ENCODE data around the gene RNASEL.
A peak's percentile ranks its signal among the peaks of the same experiment; 100 is the strongest.

The RNASEL gene

DNA sequence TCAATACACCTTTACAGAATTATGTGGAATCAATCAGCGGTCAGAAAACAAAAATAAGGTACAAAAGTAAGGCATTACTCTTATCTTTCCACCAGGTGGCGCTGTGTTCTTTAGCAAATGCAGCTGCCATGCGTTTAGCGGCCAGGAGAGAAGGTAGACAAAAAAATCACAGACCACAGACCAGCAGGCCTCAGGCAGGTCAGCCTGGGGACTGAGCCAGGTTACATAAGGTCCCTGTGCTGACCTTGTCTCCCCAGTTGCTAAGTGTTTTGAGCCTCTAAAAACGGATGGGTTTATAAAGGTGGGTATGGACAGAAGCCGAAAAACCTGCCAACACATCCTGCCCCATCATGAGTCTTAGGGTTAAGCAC, 12.3 kb upstream of the RNASEL start:
- ChIA-PET CTCF (interaction anchor here (0.6 to 5.0 kb wide), 6 partner anchors 12 to 182 kb away, joined by 3 to 106 read pairs (median 3); partner anchors contain the start of gene RNASEL), POLR2A (ENCODE audit: low non-redundant PET) (no interaction called here)
- TF ChIP-seq, protein P1, sequence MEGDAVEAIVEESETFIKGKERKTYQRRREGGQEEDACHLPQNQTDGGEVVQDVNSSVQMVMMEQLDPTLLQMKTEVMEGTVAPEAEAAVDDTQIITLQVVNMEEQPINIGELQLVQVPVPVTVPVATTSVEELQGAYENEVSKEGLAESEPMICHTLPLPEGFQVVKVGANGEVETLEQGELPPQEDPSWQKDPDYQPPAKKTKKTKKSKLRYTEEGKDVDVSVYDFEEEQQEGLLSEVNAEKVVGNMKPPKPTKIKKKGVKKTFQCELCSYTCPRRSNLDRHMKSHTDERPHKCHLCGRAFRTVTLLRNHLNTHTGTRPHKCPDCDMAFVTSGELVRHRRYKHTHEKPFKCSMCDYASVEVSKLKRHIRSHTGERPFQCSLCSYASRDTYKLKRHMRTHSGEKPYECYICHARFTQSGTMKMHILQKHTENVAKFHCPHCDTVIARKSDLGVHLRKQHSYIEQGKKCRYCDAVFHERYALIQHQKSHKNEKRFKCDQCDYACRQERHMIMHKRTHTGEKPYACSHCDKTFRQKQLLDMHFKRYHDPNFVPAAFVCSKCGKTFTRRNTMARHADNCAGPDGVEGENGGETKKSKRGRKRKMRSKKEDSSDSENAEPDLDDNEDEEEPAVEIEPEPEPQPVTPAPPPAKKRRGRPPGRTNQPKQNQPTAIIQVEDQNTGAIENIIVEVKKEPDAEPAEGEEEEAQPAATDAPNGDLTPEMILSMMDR (conservative IDR thresholded peaks at IDR 0.05; ENCODE audit: low read depth), result peak; percentile 82
- DNase-seq (ENCODE audit: low spot score), result peak; percentile 64
- no peak overlapping the region for H3K27ac ChIP-seq

DNA sequence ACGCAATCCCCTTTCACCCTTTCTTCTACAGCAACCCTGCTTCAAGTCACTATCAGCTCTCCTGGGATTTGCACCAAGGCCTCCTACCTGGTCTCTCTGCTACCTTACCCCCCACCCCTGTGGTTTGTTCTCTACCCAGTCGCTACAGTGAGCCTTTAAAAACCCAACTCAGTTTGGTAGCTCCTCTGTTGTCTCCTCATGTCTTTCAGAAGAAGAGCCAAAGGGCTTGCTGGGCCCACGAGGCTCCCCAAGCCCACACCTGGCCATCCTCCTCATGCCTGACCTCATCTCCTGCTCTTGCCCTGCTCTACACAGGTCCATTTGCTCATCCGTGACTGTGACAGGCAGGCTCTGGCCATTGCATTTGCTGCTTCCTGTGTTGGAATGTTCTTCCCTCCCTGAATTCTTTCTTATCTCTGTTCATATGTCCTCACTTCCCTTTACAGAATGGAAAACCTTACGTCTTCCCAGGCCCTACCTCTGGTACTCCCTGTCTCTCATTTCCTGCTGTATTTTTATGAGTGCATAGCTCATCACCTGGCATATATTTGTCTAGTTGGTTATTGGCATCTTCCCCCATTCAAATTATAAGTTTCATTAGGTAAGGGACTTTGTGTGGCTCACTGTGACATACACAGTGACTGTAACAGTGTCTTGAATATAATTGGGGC, 11.8 kb upstream of the RNASEL start:
- TF ChIP-seq, protein P1 (conservative IDR thresholded peaks at IDR 0.05; ENCODE audit: low read depth), result no peak
- no peak overlapping the region for H3K27ac ChIP-seq
- POLR2A ChIA-PET (ENCODE audit: low non-redundant PET), result no interaction called here
- DNase-seq (ENCODE audit: low spot score), result no peak
- CTCF ChIA-PET, result interaction anchor here (0.6 to 5.0 kb wide), 7 partner anchors 12 to 1225 kb away, joined by 3 to 106 read pairs (median 3); partner anchors contain the start of gene RNASEL

DNA sequence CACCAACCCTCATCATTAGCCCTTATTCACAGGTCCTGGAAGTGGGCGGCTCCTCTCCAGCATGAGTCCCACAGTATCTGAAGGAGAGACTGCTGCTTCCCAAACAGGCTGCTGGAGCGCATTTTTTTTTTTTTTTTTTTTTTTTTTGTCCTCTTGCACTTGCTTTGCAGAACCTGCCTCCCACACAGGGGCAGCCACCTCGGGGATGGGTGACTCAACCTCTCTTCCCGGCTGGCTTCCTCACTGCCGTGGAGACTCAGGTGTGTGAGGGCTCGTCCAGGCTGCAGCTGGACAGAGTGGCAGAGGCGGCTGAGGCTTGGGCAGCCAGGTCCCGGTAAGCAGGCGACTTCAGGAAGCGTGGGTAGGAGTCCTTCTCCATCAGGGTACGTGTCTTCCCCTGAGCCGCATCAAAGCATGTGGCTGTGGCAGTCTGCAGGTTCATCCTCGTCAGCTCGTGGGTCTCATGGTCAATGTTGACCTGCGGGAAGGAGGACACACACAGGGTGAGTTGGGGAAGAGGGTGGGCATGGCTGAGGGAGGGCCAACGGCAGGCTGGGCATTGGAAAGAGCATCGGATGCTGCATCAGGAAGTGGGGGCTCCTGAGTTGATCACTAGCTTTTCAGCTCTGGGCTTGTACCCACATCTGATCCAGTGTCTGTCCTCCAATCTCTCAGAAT, 11.1 kb upstream of the RNASEL start:
- TF ChIP-seq, protein P1 (conservative IDR thresholded peaks at IDR 0.05; ENCODE audit: low read depth), result no peak
- CTCF ChIA-PET, result interaction anchor here (0.7 to 5.0 kb wide), 2 partner anchors 183 to 1225 kb away, joined by 3 to 106 read pairs; no protein-coding TSS in a partner anchor
- POLR2A ChIA-PET (ENCODE audit: low non-redundant PET), result no interaction called here
- no peak for DNase-seq (ENCODE audit: low spot score)
- no peak overlapping the region for H3K27ac ChIP-seq

DNA sequence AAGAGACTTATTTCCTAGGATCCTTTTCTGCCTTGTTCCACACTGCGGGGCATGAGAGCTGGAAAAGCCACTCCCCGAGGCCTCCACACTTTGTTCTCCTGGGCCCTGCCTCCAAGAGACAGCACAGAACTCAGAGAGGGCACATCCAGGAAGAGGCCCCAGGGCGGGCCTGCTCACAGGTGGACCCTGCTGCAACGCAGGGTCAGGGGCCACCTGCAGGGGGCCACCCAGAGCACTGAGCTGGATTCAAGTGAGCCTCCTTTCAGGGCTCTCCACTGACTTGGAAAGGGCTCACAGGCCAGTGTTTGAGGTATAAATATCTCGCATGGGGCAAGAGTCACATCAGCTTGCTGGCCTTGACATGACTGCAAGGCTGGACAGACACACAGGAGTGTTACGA, 10.3 kb upstream of the RNASEL start:
- TF ChIP-seq, protein P1 (conservative IDR thresholded peaks at IDR 0.05; ENCODE audit: low read depth), result no peak
- ChIA-PET POLR2A (ENCODE audit: low non-redundant PET) (no interaction called here), CTCF (interaction anchor here (0.7 to 5.0 kb wide), 2 partner anchors 16 to 184 kb away, joined by 4 to 106 read pairs; no protein-coding TSS in a partner anchor)
- DNase-seq (ENCODE audit: low spot score), result no peak
- no peak overlapping the region for H3K27ac ChIP-seq

DNA sequence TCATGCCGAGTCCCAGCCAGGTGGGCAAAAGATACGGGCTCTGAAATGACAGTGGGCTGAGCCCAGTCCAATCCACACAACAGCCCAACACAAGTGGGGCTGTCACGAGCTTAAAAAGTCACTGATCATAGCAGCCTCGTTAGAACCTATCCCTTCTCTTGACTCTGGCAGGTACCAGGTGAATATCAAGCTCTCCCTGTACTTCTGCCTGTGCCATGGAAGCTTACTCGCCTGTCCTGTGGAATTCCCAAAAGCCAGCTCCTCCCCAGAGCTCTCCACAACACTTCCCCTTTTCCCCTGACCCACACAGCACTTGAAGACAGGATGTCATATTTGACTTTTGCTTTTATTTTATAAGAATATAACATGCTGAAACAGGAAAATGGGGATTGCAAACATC, 9.2 kb upstream of the RNASEL start:
- ChIA-PET POLR2A (ENCODE audit: low non-redundant PET) (no interaction called here), CTCF (interaction anchor here (0.6 to 5.0 kb wide), 4 partner anchors 62 to 190 kb away, joined by 3 to 106 read pairs (median 4); no protein-coding TSS in a partner anchor)
- no peak for DNase-seq (ENCODE audit: low spot score)
- no peak overlapping the region for H3K27ac ChIP-seq
- TF ChIP-seq, protein P1 (conservative IDR thresholded peaks at IDR 0.05; ENCODE audit: low read depth), result no peak

DNA sequence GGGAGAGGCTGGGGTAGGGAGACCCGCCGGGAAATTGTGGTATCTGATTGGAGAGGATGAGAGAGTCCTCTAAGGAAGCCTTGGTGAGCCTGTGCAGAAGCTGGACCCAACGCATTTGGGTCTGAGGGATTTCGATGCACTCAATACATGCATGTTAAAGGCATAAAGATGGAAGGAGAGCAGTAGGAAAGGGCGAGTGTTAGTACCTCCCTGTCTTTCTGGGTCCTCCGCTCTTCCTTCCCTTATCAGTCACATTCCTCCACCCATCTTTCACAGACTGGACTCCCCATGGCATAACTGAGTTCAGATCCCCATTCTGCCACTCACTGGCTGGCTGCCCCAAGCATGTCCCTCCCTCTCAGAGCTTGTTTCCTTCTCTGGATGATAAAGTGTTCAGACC, 7.9 kb upstream of the RNASEL start:
- TF ChIP-seq, protein P1 (conservative IDR thresholded peaks at IDR 0.05; ENCODE audit: low read depth), result no peak
- no peak for DNase-seq (ENCODE audit: low spot score)
- CTCF ChIA-PET, result interaction anchor here (1.1 to 4.1 kb wide), 4 partner anchors 186 to 511 kb away, joined by 3 to 25 read pairs (median 10); no protein-coding TSS in a partner anchor
- H3K27ac ChIP-seq, result no peak overlapping the region
- POLR2A ChIA-PET (ENCODE audit: low non-redundant PET), result no interaction called here

Data from RWPE1 (cell line).